NCI-H187 treated with DMSO at 0.1 percent for 48 hours (cell line): Measurements from ENCODE around the gene SCD.

Source experiments
- DNase-seq: peaks from one replicate; lab custom pipeline; 2025; lab: John Stamatoyannopoulos, UW

Gene SCD

GRCh38 chr10:100401631-100402328 lies 54.7 kb downstream of the SCD start:
- no peak for DNase-seq

- DNase-seq, result no peak
Measured at GRCh38 chr10:100403734-100404133, 56.7 kb downstream of the SCD start.

GRCh38 chr10:100413173-100413572 lies 66.1 kb downstream of the SCD start:
- DNase-seq, result no peak
